ENCODE measurements around the gene NFE2L1.

Gene NFE2L1

DNA sequence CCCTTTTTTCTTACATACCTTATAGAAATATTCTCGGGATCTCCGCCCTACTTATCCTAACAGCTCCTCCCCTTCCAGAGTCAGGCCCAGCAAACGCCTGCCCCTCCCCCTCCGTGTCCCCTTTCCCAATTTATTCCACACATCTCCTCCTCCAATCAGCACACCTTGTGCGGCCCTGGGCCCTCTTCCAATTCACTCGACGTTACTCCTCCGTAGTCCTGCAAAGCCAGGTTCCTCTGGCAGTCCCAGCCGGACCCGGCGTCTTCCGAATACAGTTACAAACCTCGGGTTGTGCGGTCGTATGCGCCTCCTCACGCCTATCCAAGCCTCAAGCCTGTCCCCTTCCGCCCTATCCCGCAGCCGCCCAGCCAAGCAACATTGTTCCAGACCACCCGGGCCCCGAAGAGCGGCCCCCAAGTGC is 52.4 kb downstream of the NFE2L1 start:
- H3K4me3 ChIP-seq, result peak overlapping the region; percentile 68 to 98 (median 86)
- H3K27ac ChIP-seq, result peak overlapping the region; percentile 70 to 91 (median 81)

DNA sequence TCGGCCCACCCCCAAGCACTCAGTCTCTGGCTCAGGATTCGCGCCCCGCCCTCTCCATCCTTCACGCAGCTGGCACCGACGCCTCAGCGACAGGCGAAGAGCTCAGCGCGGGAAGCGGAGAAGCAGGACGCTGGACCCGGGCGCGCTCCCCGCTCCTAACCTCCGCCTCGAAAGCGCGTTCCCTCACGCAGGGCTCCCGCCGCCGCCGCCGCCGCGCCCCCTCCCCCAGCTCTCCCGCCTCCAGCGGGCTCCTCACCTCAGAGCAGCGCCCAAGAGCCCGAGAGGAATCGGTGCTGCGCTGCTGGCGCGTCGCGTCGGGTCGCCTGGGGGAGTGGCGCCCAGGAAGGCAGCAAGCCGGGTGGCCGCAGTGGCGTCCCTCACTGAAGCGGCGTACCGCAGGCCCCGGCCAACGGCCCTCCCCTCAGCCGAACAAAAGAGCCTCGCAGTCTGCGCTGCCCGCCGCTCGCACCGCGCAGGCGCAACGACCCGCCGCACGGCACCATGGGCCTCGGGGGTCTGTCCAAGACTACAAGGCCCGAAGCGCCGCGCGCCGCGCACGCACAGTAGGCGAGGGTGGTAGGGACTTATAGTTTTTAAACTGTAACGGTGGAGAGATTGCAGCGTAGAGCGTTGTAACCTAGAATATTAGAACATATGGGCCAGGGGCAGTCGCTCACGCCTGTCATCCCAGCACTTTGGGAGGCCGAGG is 53.0 kb downstream of the NFE2L1 start, which contains the start of gene CBX1:
CBX1 (minus strand) TSS at position 467 of the 709 bp plus-strand sequence. CDS start 24,474 bp downstream, outside the sequence.
- peak within 1 kb of the TSS; percentile 70 to 91 (median 81) for H3K27ac ChIP-seq
- H3K4me3 ChIP-seq, result peak within 1 kb of the TSS; percentile 68 to 98 (median 86)

DNA sequence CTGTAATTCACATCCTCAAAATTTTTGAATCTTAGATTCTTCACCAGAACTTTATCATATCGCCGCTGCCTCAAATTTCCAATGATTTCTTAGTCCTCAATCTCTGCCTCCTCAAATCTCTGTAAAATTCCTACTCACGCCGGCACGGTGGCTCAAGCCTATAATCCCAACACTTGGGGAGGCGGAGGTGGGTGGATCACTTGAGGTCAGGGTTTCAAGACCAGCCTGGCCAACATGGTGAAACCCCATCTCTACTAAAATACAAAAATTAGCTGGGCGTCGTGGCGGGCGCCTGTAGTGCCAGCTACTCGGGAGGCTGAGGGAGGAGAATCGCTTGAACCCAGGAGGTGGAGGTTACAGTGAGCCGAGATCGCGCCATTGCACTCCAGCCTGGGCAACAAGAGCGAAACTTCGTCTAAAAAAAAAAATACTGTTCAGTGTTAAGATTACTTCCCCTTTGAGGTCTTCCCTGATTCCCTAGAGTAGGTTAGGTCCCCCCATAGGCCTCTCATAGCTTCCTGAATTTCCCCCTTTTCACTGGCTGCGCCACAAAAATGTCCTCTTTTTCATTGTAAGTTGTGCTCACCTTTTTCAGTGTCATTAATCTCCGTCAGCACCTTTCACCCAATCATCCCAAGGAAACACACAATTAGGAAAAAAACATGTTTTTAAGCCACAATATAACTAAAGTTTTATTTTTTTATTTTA is 54.0 kb downstream of the NFE2L1 start:
- Histone ChIP-seq H3K27ac (peak overlapping the region in 2 of 21 experiments; percentile 29 to 88), H3K4me3 (peak overlapping the region in 3 of 7 experiments; percentile 86 to 96 (median 86))

DNA sequence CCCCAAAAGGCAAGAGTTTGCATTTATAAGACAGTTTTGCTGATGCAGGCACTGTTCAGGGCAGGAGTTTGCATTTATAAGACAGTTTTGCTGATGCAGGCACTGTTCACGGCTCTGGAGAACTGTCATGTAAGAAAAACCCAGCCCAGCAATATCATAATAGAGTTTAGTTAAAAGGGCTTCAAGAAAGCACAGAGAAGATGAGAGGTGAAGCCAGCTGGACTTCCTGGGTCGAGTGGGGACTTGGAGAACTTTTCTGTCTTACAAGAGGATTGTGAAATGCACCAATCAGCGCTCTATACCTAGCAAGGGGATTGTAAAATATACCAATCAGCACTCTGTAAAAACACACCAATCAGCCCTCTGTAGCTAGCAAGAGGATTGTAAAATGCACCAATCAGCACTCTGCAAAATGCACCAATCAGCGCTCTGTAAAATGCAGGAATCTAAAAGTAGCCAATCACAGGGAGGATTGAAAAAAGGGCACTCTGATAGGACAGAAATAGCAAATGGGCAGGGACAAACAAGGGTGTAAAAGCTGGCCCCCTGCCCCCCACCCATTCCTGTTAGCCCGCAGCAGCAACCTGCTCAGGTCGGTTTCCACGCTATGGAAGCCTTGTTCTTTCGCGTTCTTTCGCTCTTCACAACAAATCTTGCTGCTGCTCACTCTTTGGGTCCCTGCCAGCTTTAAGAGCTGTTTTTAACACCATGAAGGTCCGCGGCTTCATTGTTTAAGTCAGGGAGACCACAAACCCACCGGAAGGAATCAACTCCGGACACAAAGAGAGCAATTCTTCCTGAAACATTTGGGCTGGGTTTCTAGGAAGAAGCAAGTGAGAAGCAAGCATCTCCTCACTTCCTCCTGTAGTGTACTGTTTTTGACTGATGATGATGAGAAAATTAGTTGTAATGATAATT is 54.9 kb downstream of the NFE2L1 start:
- H3K4me3 ChIP-seq, result no peak overlapping the region
- no peak overlapping the region for H3K27ac ChIP-seq

DNA sequence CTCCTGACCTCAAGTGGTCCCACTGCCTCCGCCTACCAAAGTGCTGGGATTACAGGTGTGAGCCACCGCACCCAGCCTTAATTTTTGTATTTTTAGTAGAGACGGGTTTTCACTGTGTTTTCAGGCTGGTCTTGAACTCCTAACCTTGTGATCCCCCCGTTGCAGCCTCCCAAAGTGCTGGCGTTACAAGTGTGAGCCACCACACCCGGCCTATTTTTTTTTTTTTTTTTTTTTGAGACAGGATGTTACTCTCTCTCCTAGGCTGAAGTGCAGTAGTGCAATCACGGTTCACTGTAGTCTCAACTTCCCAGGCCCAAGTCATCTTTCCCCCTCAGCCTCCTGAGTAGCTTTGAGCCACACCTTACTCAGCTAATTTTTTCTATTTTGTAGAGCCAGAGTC is 56.3 kb downstream of the NFE2L1 start:
- Histone ChIP-seq H3K27ac (no peak overlapping the region), H3K4me3 (no peak overlapping the region)

DNA sequence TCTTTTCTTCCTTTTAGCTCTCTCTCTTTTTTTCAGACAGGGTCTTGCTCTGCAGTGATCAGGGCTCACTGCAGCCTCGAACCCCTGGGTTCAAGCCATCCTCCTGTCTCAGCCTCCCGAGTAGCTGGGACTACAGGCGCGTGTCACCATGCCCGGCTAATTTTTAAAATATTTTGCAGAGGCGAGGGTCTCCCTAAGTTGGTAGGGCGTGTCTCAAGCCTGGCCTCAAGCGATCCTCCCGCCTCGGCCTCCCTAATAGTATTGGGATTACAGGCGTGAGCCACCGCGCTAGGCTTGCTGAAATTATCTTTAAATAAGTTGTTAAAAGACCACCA is 58.6 kb downstream of the NFE2L1 start:
- Histone ChIP-seq H3K27ac (peak overlapping the region in 20 of 21 experiments; percentile 75 to 98 (median 89)), H3K4me3 (peak overlapping the region; percentile 60 to 84 (median 66))

DNA sequence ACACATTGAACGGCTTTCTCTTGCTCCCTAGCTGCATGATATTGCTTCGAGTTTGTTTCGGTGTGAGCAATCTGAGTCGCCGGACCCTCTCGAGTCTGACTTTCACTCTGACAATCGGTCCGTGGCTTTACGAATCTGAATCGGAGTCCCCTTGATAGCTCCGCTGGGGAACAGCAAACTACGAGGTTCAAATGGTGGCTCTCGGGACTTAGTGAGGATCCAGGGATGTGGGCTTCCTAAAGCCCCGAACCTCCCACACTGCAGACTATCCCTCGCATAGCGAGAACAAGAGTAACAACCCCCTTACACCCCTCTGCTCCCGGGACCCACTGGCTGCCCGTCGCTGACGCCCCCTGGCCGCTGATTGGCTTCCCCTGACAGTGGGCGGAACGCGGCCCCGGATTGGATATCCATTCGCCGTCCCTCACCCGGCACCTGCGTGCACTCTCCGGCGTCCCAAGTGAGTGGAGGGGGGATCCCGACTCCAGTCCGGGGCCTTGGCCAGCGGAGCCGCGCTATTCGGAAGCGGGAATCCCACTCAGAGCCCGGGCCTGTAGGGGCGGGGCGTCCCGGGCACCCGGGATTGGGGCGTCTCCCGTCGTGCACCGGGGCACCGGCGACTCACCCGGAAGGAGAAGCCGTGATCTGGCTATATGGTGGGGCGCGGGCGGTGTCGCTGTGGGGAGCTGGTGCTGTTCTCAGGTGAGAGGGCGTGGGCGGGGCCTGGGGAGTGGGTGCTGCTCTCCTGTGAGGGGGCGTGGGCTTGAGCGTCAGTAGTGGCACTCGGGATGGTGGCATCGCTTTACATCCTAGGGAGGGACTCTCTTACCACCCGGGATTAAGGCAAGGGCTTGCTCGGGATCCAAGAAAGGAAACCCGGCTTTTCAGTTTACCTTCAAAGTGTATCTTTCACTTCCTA is 59.2 kb downstream of the NFE2L1 start, which contains the start of gene SNX11:
SNX11 (plus strand) TSS at position 630 of the 919 bp plus-strand sequence. CDS start 4,278 bp downstream, outside the sequence.
- peak within 1 kb of the TSS; percentile 27 to 98 (median 88) for H3K27ac ChIP-seq
- H3K4me3 ChIP-seq, result peak within 1 kb of the TSS; percentile 60 to 84 (median 66)

DNA sequence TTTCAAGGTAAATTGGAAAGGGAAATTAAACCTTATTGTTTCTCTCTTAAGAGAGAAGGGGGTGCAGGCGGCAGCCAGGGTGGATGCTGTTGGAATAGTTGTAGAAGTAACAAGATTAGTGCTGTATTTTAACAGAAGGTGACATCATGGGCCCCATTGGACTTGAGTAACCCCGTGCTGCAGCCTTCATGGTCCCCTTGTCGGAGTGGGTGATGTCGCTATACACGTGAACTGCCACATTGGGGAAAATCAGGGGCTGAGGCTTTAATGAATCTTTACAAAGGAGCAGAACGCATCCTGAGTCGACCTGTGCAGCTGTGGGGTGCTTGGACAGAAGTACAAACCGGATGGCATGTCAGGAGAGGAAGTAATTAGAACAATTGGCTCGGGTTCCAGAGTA is 62.6 kb downstream of the NFE2L1 start:
- Histone ChIP-seq H3K27ac (peak overlapping the region in 2 of 21 experiments; percentile 2 to 8), H3K4me3 (no peak overlapping the region)
